Aorta (tissue), 5 donors: ENCODE measurements around the gene PRRC2B. TPM values are rescaled to one million over a fixed set of nuclear protein-coding genes. Genes with fewer than 3 reads are reported as not detected.
"Not testable (repeated sequence)": the region's sequence is repeated elsewhere in the genome, so short reads cannot be mapped to it uniquely, and the experiment has no call there.

Experiments used
- ATAC-seq: fragments of 200-7000 bp; cut with Tn5 transposase; one replicate; pipeline ENCODE4 v1.9.1; 2022; ENCODE audit warnings: moderate library complexity; ENCODE audit not compliant: low FRiP score
- DNase-seq, 2 donors: peaks; one replicate each; pipeline ENCODE4 v3.0.0-alpha.2; 2020
- H3K27ac ChIP-seq, 2 donors: one replicate each; pipeline ENCODE4 v1.5.1; 2013; ENCODE audit warnings: low read length in 2 of 2, mild to moderate bottlenecking in 2 of 2, moderate library complexity in 2 of 2, control low read depth in 1 of 2, inconsistent platforms in 1 of 2, low read depth in 1 of 2
- H3K27me3 ChIP-seq, 2 donors: one replicate each; pipeline ENCODE4 v1.6.1; 2013; ENCODE audit warnings: control low read depth in 1 of 2, low read length in 1 of 2, mild to moderate bottlenecking in 1 of 2, moderate library complexity in 1 of 2; ENCODE audit not compliant: insufficient read depth in 2 of 2, control insufficient read depth in 1 of 2
- H3K36me3 ChIP-seq, 2 donors: one replicate each; pipeline ENCODE4 v1.6.1; 2013; ENCODE audit warnings: control low read depth in 1 of 2, low read length in 1 of 2, mild to moderate bottlenecking in 1 of 2; ENCODE audit not compliant: insufficient read depth in 2 of 2, control insufficient read depth in 1 of 2
- H3K4me1 ChIP-seq, 2 donors: one replicate each; pipeline ENCODE4 v1.6.1; 2013; ENCODE audit warnings: low read length in 2 of 2, control low read depth in 1 of 2, mild to moderate bottlenecking in 1 of 2, moderate library complexity in 1 of 2; ENCODE audit not compliant: insufficient read depth in 2 of 2, control insufficient read depth in 1 of 2
- H3K4me3 ChIP-seq, 2 donors: one replicate each; pipeline ENCODE4 v1.5.1; 2013; ENCODE audit warnings: low read length in 2 of 2, control low read depth in 1 of 2, mild to moderate bottlenecking in 1 of 2
- H3K9me3 ChIP-seq: one replicate; pipeline ENCODE4 v1.6.1; 2013; ENCODE audit warnings: mild to moderate bottlenecking, low read length; ENCODE audit not compliant: control insufficient read depth
- WGBS, 2 donors: extraction: QIAGEN DNeasy Blood & Tissue Kit; methylation state at CpG; one replicate each; pipeline ENCODE4 v1.1.7; 2013; 5-methylcytosine and 5-hydroxymethylcytosine counted together
- intact Hi-C, 2 donors: fragments of 100-400 bp; cut with DNase I; formaldehyde crosslinking; loops; one replicate each; pipeline versions ENCODE4 v1.14.2 to v1.15.0; 2022
- long read RNA-seq, 2 donors: library from polyadenylated mRNA; unstranded; transcript quantifications; one replicate each; pipeline ENCODE4 v2.0.0, GENCODE V29; 2020 to 2021
- polyA plus RNA-seq, 2 donors: library from polyadenylated mRNA; stranded (reverse); fragments of 200-250 nt; gene quantifications; one replicate each; pipeline ENCODE4 v1.2.3, GENCODE V29; 2013
- total RNA-seq, 2 donors: library from RNA; stranded (reverse); fragmentation: NEBNext Ultra II Directional; extraction: Animal tissue kit (Norgen Biotek cat#: 25700); gene quantifications; one replicate each; pipeline ENCODE4 v1.2.1, GENCODE V29; 2021
- donor health status: healthy with polysubstance abuse.
- donor health status: Bipolar disorder and iron deficiency.
- donor health status: DM: no; HTN: no; CAD: no.
- donor health status: DM: no; HTN: no; CAD: no.
- donor health status: DM: yes; HTN: yes; CAD: no.

Gene PRRC2B
- total RNA-seq (100 to 1,000 TPM; 200 to 263 TPM), polyA plus RNA-seq (10 to 100 TPM; 23.9 to 50.8 TPM)
- long read RNA-seq, donor 1, full-length matches to known transcripts, result 7 of 104 reads
- long read RNA-seq, donor 1, partial matches to known transcripts, result 19 of 104 reads
- long read RNA-seq, donor 1, other reads (novel, unspliced or antisense), result 78 of 104 reads
- long read RNA-seq, donor 2, partial matches to known transcripts, result 33 of 95 reads
- long read RNA-seq, donor 2, other reads (novel, unspliced or antisense), result 62 of 95 reads

DNA sequence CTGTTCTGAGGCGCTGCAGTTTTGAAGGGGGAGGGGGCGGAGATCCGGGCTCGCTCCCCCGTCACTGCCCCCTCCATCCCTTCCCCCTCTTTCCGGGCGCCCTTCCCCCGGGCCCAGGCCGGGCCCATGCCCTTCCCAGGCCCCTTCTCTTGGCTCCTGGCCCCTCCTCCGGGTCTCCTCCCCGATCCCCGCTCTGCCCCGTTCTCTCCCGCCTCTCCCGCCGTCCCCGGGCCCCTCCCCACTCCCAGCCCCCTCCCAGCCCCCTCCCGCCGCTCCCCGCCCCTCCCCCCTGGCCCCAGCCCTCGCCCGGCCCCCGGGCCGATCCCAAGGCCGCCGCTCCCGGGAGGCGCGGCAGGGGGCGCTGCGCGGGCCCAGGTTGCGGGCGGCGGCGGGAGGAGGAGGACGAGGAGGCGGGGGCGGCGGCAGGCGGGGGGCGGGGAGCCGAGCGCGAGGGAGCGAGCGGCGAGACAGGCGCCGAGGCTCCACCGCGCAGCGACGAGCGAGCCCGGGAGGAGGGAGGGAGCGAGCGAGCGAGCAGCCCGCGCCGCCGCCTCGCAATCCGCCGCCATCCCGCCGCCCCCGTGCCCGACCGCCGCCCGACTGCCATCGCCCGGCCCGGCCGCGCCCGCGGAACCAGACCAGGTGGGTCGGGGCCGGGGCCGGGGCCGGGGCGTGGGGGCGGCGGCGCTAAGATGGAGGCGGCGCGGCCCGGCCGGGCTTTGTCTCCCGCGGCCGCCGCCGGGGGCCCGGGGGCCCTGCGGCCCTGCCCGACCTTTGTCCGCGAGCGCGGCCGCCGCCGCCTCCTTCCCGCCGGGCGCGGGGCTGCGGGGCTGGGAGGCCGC lies at the start of gene PRRC2B:
TSS of gene PRRC2B (plus strand) at position 465 of the 842 bp plus-strand sequence. CDS start 36,059 bp downstream, outside the sequence.
- H3K9me3 ChIP-seq, result no peaks in the 10 kb centered on the region
- H3K36me3 ChIP-seq, result peaks cover 0 to 2% of the 10 kb centered on the region in 2 donors
- ATAC-seq (peak; percentile 87), DNase-seq (peak; percentile 89 to 96)
- intact Hi-C loops, result loop anchor here (2.0 to 5.0 kb wide), 2 partner anchors 43 kb away; no protein-coding TSS in a partner anchor
- H3K27ac ChIP-seq, result peak within 1 kb of the TSS; percentile 86 to 100
- WGBS, 2 donors, result 1% methylated on average over 37 to 114 of the region's 114 CpGs
- peak within 1 kb of the TSS; percentile 100 for H3K4me3 ChIP-seq
- H3K27me3 ChIP-seq, result no peaks in the 10 kb centered on the region
- peaks cover 4 to 12% of the 10 kb centered on the region in 2 donors for H3K4me1 ChIP-seq

DNA sequence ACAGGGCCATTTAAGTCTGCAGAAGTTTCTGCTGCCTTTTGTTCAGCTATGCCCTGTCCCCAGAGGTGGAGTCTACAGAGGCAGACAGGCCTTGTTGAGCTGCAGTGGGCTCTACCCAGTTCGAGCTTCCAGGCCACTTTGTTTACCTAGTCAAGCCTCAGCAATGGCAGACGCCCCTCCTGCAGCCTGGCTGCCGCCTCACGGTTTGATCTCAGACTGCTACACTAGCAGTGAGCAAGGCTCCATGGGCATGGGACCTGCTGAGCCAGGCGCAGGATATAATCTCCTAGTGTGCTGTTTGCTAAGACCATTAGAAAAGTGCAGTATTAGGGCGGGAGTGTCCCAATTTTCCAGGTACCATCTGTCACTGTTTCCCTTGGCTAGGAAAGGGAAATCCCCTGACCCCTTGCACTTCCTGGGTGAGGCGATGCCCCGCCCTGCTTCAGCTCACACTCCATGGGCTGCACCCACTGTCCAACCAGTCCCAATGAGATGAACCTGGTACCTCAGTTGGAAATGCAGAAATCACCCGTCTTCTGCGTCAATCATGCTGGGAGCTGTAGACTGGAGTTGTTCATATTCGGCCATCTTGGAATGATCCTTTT lies 48.9 kb upstream of the PRRC2B start:
- H3K27me3 ChIP-seq, H3K9me3 ChIP-seq, ATAC-seq, H3K4me1 ChIP-seq, H3K36me3 ChIP-seq, H3K27ac ChIP-seq, H3K4me3 ChIP-seq: not testable (repeated sequence)
- peak; percentile 10 to 35 for DNase-seq
- 84 to 90% methylated on average over 11 of the region's 11 CpGs for WGBS, 2 donors
- intact Hi-C loops, result loop anchor here in 1 of 2 donors (10.0 kb wide), 1 partner anchor 400 kb away; the partner anchor contains the start of gene RAPGEF1

DNA sequence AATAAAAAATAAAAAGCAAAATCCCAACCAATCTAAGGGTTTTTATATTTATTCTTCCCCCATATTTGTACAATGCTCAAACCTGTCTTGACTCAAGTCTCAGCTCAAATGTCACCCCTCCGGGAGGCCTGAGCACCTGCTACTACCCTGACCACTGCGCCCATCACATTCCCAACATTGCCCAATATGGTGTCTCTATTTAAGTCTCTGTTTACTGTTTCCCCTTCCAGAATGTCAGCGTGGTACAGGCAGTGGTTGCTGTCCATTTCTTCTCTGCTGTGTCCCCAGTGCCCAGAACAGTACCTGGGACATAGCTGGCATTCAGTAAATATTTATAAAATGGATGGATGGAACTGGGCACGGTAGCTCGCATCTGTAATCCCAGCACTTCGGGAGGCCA lies 47.3 kb upstream of the PRRC2B start:
- ATAC-seq (no peak), DNase-seq (peak in 1 of 2 donors; percentile 19)
- Histone ChIP-seq H3K27me3 (no peaks in the 10 kb centered on the region), H3K4me3 (no peak overlapping the region), H3K36me3 (no peaks in the 10 kb centered on the region), H3K9me3 (no peaks in the 10 kb centered on the region), H3K27ac (no peak overlapping the region), H3K4me1 (no peaks in the 10 kb centered on the region)
- intact Hi-C loops, result loop anchor here in 1 of 2 donors (10.0 kb wide), 1 partner anchor 398 kb away; the partner anchor contains the start of gene RAPGEF1
- 88 to 90% methylated on average over 6 of the region's 6 CpGs for WGBS, 2 donors

DNA sequence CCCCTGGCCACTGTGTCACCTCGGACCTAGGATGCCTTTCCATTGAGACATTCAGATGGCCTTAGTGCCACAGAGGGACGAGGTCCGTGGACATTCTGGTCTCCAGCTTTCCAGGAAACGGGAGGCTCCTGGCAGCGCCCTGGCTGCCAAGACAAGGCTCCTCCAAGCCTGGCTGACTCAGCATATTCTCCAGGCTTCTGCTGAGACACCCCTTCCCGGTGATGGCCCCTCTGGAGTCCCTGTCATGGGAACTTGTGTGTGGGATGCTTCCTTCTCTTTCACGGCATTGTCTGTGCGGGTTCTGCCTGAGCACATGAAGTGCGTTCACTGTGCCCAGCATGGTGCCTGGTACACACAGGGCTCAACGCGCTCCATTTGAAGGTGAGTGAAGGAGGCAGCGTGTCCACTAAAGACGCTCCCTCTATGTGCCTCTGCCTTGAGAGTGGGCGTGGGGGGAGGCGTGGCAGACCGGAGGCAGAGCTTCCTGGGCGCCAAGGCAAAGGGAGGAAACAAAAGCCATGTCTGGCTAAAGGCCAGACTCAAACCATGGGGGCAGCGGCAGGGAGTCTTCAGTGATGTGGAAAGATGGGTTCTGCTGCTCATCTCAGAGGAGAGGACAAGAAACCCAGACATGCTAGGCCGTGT lies 46.4 kb upstream of the PRRC2B start:
- Histone ChIP-seq H3K36me3 (no peaks in the 10 kb centered on the region), H3K27me3 (no peaks in the 10 kb centered on the region), H3K4me1 (no peaks in the 10 kb centered on the region), H3K9me3 (no peaks in the 10 kb centered on the region), H3K4me3 (no peak overlapping the region), H3K27ac (no peak overlapping the region)
- ATAC-seq (no peak), DNase-seq (peak; percentile 41 to 47)
- intact Hi-C loops, result loop anchor here in 1 of 2 donors (10.0 kb wide), 1 partner anchor 397 kb away; the partner anchor contains the start of gene RAPGEF1
- 74 to 75% methylated on average over 19 of the region's 19 CpGs for WGBS, 2 donors

DNA sequence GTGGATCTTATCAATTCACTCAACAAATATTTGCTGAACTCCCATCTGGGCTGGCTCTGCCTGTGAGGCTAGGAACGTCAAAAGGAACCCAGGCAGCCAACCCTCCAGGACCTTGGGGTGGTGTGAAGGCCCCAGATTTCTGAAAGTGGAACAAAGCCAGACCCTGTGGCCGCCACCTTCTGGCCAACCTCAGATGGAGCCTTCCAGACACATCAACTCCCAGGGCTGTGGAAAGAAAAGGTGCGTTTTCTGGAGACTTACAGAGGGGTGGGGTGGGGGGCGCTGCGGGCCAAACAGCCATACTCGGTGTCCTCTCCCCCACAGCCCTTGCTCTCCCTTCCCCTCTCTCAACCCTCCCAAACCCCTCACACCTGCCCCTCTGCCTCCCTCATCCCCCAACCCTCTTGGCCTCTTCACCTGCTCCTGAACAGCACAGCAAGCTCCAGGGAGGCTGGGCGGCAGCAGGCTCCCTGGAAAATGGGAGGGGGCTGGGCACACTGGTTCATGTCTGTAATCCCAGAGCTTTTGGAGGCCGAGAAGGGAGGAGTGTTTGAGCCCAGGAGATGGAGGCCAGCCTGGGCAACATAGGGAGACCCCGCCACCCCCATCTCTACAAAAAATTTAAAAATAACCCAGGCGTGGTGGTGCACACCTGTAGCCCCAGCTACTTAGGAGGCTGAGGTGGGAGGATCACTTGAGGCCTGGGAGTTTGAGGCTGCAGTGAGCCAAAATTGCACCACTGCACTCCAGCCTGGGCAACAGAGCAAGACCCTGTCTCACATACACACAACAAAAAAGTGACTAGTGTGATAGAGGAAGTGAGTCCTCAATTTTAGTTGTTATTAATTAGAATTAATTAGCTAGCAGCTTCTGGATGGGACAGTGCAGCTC lies 45.0 kb upstream of the PRRC2B start:
- intact Hi-C loops, result loop anchor here in 1 of 2 donors (10.0 kb wide), 1 partner anchor 396 kb away; the partner anchor contains the start of gene RAPGEF1
- H3K4me1 ChIP-seq, result no peaks in the 10 kb centered on the region
- no peak overlapping the region for H3K27ac ChIP-seq
- DNase-seq, result peak; percentile 31 to 40
- no peaks in the 10 kb centered on the region for H3K27me3 ChIP-seq
- 79 to 81% methylated on average over 10 of the region's 10 CpGs for WGBS, 2 donors
- ATAC-seq, result no peak
- no peaks in the 10 kb centered on the region for H3K36me3 ChIP-seq
- no peaks in the 10 kb centered on the region for H3K9me3 ChIP-seq
- no peak overlapping the region for H3K4me3 ChIP-seq

DNA sequence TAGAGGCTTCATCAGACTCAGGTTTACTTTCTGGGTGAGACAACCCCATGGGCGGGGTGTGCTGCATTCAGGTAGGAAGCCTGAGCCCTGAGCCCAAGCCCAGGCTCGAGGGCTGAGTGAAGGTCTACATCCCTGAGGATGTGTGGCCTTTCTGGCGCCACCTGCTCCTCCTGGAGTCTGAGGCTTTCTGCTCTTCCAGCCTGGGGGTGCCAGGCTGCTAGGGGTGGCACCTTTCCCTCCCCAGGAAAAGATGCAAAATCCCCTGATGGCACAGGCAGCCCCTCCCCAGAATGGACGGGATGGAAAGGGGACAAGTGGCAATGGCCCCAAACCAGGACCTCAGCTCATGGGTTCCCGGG lies 44.4 kb upstream of the PRRC2B start:
- no peak for DNase-seq
- no peaks in the 10 kb centered on the region for H3K9me3 ChIP-seq
- H3K4me1 ChIP-seq, result no peaks in the 10 kb centered on the region
- H3K36me3 ChIP-seq, result no peaks in the 10 kb centered on the region
- no peak overlapping the region for H3K27ac ChIP-seq
- H3K4me3 ChIP-seq, result no peak overlapping the region
- ATAC-seq, result peak; percentile 48
- 55 to 56% methylated on average over 5 of the region's 5 CpGs for WGBS, 2 donors
- intact Hi-C loops, result loop anchor here in 1 of 2 donors (10.0 kb wide), 1 partner anchor 395 kb away; the partner anchor contains the start of gene RAPGEF1
- H3K27me3 ChIP-seq, result no peaks in the 10 kb centered on the region

DNA sequence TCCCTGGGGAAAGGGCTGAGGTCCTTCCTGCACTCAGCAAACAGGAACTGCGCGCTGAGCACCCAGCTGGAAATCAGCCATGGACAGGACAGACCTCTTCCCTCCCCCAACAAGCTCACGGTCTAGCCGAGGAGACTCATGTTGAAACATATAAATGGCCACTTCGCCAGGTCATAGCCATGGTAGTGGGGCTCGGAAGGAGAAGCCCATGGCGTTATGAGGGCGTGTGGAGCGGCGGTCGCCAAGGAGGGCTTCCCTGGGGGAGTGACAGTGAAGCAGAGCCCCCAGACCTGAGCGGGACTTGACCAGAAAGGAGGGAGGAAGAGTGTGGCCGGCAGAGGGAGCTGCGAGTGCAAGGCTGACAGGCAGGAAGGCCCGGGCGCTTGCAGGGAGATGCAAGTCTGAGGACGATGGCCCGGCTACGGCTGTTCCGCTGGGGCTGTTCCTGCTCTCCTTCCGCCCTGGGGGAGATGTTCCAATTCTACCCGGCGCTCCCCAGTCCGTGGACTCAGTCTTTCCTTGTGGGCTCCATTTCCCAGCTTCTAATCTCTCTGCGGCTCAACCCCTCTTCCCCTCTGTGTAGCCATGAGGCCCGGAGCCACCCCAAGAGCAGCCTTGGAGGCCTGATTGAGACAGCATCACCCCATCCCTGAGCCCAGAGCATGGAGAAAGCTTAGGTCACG lies 43.9 kb upstream of the PRRC2B start:
- no peak overlapping the region for H3K27ac ChIP-seq
- ATAC-seq (peak; percentile 93), DNase-seq (peak; percentile 94 to 97)
- no peak overlapping the region for H3K4me3 ChIP-seq
- no peaks in the 10 kb centered on the region for H3K27me3 ChIP-seq
- no peaks in the 10 kb centered on the region for H3K36me3 ChIP-seq
- intact Hi-C loops, result loop anchor here (5.0 to 10.0 kb wide), 3 partner anchors 125 to 395 kb away; partner anchors contain the start of gene RAPGEF1 (in 2 of the 2)
- no peaks in the 10 kb centered on the region for H3K9me3 ChIP-seq
- H3K4me1 ChIP-seq, result no peaks in the 10 kb centered on the region
- WGBS, 2 donors, result 9 to 10% methylated on average over 24 to 27 of the region's 27 CpGs
